Limb (tissue), 2 donors: ENCODE measurements around the gene SH3YL1.

Source experiments
- DNase-seq, 2 donors: peaks; one replicate each; pipeline ENCODE4 v3.0.0-alpha.2; 2016; ENCODE audit errors: extremely low spot score in 2 of 2

Gene SH3YL1

GRCh38 chr2:223971-224760 lies 39.7 kb downstream of the SH3YL1 start:
- no peak for DNase-seq

DNA sequence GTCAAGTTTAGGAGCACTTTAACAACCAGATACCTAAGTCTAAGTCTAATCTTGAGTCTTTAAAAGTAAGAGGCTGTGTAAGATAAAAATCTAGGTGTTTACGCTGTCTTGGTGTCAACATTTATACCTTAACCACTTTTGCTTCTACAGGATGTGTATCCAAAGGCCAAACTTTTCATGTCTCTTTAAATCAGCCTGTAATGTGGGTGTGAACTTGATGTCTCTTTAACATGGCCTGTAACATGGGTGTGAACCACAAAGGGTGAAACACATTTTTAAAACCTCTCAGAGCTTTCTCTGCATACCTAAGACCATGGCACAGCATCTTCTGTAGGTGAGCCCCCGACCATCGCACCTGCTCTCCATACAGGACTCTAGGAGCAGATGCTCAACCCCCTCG lies 40.4 kb downstream of the SH3YL1 start:
- DNase-seq, result no peak

DNA sequence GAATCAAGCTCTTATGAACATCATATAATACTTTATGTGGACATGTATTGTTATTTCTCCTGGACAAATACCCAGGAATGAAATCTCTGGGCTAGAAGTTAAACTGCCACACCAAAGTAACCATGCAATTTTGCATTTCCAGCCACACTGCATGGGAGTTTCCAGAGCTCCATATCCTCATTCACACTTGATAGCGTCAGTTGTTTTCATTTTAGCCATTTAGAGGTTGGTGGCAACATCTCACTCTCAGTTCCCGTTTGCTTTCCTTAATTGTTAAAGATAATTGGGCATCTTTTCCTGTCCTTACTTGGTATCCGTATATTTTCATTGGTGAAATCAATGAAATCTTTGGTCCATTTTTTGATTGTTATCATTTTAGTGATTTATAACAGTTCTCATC lies 47.8 kb downstream of the SH3YL1 start:
- no peak for DNase-seq

- DNase-seq, result no peak
These were observed 49.7 kb downstream of the SH3YL1 start for GRCh38 chr2:213932-214693.

- no peak for DNase-seq
These were observed 52.2 kb downstream of the SH3YL1 start for GRCh38 chr2:211486-212184.

GRCh38 chr2:210660-211059 lies 53.2 kb downstream of the SH3YL1 start:
- no peak for DNase-seq

- DNase-seq, result no peak
These were observed 54.4 kb downstream of the SH3YL1 start for GRCh38 chr2:209470-209869.

DNA sequence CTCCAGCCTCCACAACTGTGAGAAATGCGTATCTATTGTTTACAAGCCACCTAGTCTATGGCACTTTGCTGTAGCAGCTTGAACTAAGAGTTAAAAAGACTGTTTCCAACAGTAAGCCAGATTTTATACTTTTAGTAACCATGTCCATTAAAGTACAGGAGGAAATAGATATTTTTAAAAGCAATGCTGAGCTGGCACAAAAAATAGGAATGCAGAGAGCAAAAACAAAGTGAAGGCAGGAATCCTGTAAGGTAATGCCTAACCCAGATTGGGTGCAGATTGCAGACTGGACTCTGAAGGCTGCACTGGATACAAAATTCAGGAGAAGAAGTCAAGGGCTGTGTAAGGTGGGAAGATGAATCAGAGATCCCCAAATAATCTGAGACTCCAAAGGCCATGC lies 55.5 kb downstream of the SH3YL1 start:
- DNase-seq, result no peak

- DNase-seq, result no peak
These were observed 59.8 kb downstream of the SH3YL1 start for GRCh38 chr2:203984-204383.

GRCh38 chr2:203401-203800 lies 60.4 kb downstream of the SH3YL1 start:
- peak in 1 of 2 donors; percentile 19 for DNase-seq

- DNase-seq, result peak in 1 of 2 donors; percentile 7
These were observed 60.9 kb downstream of the SH3YL1 start for GRCh38 chr2:202945-203344.

DNA sequence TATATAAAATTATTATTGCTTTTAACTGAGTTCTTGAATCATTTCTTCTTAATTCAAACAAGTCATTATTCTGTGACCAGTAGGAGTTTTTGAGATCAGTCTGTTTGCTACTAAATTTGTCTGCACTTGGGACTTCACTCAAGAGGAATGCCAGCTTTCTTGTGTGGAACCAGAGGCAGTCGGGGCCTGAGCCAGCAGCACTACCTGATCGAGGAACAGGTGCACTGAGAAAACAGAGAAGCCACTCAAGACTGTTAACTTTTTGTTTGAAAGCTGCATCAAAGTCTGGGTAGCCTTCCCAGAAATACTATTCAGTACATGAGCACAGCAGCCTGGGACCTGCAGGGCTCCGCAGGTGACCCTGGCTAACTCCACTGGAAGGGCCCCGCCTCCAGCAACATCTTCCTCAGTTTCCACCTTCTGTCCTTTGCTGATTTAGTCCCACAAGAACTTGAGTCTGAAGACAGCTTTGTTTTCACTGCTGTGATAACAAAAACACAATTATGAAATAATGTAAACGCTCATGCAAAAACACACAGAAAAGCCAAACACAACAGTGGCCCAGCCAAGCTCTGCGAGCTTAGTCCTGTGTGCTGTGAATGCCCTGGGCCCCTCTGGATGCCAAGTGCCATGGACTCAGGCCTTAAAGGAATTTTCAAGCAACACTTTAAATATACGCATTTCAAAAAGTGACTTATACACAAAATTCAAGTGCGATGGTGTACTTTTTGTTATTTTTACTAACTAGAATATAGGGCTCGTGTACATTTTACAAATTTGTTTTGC lies 62.0 kb downstream of the SH3YL1 start:
- DNase-seq, result no peak

GRCh38 chr2:199041-199966 lies 64.5 kb downstream of the SH3YL1 start:
- DNase-seq, result no peak

GRCh38 chr2:196406-196805 lies 67.4 kb downstream of the SH3YL1 start:
- DNase-seq, result no peak

GRCh38 chr2:195932-196331 lies 67.9 kb downstream of the SH3YL1 start:
- DNase-seq, result no peak

DNA sequence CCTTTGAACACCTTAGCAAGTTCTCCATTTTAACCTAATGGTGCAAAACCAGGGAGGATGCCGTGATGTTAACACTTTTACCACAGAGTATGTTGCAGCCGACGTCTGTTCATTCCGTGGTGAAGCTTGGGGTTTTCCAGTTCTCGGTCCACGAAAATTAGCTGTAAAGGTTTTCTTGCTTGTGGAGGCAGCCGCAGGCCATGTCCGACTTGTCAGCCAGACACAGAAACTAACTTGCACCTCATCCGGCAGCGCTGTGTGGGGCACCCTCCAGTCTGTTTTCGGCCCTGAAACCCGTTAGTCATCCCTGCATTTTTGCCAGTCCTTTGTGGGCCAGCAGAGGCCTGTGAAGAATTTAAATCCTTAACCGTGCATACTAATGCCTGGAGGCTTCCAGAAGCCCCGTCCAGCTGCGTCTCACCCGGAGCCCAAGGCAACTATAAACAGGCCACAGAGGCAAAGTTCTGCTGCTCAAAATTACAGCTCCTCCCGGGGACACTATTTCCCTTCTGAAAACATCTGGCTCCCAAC lies 70.6 kb downstream of the SH3YL1 start:
- DNase-seq, result no peak

DNA sequence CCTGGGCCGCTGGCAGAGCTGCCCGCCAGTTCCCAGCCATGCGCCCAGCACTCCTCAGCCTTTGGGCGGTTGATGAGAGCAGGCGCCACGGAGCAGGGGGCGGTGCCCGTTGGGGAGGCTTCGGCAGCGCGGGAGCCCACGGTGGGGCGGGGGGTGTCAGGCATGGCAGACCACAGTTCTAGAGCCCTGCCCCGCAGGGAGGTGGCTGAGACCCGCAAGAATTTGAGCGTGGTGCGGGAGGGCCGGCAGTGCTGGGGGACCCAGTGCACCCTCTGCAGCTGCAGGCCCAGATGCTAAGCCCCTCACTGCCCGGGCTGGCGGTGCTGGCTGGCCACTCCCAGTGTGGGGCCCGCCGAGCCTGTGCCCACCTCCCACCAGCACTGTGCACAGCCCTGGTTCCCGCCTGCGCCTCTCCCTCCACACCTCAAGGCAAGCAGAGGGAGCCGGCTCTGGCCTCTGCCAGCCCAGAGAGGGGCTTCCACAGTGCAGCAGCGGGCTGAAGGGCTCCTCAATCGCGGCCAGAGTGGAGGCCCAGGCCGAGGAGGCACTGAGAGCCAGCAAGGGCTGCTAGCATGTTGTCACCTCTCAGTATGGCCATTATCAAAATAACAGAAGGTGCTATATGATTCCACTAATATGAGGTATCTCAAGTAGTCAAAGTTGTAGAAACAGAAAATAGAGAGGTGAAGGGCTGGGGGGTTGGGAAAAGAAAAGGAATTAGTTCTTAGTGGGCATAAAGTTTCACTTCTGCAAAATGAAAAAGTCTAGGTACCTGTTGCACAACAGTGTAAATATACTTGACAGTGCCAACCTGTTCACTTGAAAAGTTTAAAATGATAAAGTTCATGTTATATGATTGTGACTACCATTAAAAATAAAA lies 72.3 kb downstream of the SH3YL1 start:
- DNase-seq, result no peak

DNA sequence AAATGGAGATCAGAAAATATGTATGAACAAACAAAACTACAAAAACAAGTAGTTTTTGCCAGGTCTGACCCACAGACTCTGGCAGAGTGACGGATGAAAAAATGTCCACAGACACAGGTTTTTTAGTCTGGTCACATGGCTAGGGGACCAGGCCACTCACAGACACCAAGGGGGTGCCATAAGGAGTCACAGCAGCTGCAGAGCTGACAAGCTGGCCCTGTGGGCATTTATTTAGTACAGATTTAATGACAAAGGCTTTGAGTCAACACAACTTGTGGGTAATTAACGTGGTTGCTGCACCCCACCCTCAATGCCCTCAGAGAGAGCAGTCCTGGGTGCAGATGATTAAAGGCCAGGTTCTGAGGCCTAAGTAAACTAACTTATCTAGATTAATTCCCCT lies 76.0 kb downstream of the SH3YL1 start:
- no peak for DNase-seq

GRCh38 chr2:185221-185620 lies 78.6 kb downstream of the SH3YL1 start:
- DNase-seq, result no peak
